GM12874 (cell line): ENCODE results near the gene CCDC120.

Source experiments
- CTCF ChIP-seq: IDR thresholded peaks from 2 replicates; pipeline ENCODE4 v1.5.1; 2011; ENCODE audit warnings: low read depth, mild to moderate bottlenecking, control low read depth, low read length, moderate library complexity; ENCODE audit not compliant: insufficient read depth

Gene CCDC120

GRCh38 chrX:49116716-49117115, 57.9 kb downstream of the CCDC120 start:
- TF ChIP-seq CTCF = no peak

- no peak for TF ChIP-seq CTCF
Observed at GRCh38 chrX:49117581-49117980, 58.8 kb downstream of the CCDC120 start.
